Measurements from ENCODE around the gene GBF1.

The GBF1 gene

DNA sequence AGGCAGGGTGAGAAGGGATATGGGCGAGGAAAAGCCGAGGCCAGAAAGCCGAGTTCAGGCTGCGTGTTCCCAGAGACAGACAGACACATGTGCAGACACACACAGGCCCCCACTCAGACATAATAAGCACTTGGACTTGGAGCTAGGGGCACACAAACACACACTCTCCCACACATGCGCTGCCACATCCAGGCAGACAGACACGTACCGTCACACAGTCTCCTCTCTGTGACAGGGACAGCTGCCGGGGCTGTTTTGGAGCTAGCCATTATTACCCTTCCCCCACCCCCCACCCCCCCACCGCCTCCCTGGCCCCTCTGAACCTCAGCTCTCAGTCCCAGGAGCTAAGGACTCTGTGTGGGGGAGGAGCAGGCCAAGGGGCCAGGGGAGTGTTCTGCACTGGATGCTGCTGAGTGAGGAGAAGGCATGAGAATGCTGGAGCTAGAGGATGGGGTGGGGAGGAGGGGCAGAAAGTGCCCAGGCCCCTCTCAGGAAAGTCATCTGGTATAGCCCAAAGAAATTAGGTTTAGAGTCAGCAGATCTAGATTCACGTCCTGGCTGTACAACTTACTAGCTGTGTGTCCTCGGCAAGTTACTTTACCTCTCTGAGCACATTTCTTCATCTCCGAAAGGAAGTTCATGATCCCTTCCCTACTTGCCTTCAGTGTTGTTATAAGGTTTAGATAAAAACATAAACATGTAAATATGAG, 10.3 kb upstream of the GBF1 start:
- no peak overlapping the region for H3K4me3 ChIP-seq (ENCODE audit: low read depth, low read length)
- TF ChIP-seq, protein P1, sequence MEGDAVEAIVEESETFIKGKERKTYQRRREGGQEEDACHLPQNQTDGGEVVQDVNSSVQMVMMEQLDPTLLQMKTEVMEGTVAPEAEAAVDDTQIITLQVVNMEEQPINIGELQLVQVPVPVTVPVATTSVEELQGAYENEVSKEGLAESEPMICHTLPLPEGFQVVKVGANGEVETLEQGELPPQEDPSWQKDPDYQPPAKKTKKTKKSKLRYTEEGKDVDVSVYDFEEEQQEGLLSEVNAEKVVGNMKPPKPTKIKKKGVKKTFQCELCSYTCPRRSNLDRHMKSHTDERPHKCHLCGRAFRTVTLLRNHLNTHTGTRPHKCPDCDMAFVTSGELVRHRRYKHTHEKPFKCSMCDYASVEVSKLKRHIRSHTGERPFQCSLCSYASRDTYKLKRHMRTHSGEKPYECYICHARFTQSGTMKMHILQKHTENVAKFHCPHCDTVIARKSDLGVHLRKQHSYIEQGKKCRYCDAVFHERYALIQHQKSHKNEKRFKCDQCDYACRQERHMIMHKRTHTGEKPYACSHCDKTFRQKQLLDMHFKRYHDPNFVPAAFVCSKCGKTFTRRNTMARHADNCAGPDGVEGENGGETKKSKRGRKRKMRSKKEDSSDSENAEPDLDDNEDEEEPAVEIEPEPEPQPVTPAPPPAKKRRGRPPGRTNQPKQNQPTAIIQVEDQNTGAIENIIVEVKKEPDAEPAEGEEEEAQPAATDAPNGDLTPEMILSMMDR (IDR thresholded peaks at IDR 0.05; ENCODE audit: low read depth, low read length, missing control alignments): no peak
- DNase-seq (ENCODE audit: low read depth): no peak

DNA sequence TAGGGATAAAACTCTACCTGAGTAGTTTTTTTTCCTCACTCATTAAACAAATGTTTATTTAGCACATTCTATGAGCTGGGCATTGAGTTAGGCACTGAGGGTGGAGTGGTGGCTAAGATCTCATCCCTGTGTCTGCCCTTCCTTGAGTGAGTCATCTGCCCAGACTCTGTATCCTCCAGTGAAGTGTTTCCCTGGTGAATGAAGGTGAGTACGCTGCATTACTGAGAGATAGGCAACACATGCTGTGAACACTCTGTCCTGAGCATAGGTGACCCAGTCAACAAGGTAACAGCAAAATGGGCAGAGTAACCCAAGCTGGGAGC, 9.8 kb upstream of the GBF1 start:
- no peak for DNase-seq (ENCODE audit: low read depth)
- TF ChIP-seq, protein P1 (IDR thresholded peaks at IDR 0.05; ENCODE audit: low read depth, low read length, missing control alignments): no peak
- H3K4me3 ChIP-seq (ENCODE audit: low read depth, low read length): no peak overlapping the region

DNA sequence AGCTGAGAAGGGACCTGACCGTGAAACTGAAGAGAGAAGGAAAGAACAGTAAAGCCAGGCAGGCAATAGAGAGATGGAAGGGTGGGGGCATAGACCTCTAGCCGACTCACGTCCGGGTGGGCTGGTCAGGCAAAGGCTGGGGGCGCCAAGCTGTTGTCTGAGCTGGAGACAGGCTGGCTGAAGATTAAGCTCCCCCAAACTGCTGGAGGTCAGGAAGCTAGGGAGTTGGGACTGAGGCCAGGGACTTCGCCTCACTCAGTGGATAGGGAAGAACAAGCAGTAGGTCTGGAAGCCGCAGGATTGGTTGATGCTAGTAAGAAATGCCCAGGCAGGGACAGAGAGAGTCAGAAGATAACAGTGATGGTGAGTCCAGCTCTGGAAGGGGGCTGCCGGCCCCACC, 9.3 kb upstream of the GBF1 start:
- DNase-seq (ENCODE audit: low read depth): no peak
- TF ChIP-seq, protein P1 (IDR thresholded peaks at IDR 0.05; ENCODE audit: low read depth, low read length, missing control alignments): no peak
- H3K4me3 ChIP-seq (ENCODE audit: low read depth, low read length): no peak overlapping the region

DNA sequence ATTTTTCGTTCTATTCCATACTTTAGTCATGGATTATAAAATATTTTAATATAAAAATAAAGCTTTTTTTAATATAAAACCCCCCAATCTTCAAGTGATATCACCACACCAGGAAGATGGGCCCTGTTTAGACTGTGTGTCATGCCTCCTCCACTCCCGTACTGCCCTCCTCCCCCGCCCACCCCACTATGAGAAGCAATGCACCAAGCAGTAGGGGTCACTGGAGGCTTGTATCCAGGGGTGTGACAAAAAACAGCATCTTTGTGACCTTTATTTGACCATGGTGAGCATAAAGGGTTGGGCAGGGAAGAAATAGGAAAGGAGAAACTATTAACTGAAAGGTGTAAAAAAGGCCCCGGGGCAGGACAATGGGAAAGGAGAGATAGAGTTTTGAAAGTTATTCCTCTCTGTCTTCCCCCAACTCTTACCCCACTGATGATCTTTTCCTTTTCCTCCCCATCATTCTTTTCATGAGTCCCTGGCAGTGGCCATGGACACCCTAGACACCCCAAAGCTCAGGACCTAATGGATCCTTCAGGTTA, 7.5 kb upstream of the GBF1 start:
- DNase-seq (ENCODE audit: low read depth): no peak
- no peak overlapping the region for H3K4me3 ChIP-seq (ENCODE audit: low read depth, low read length)
- TF ChIP-seq, protein P1 (IDR thresholded peaks at IDR 0.05; ENCODE audit: low read depth, low read length, missing control alignments): no peak

DNA sequence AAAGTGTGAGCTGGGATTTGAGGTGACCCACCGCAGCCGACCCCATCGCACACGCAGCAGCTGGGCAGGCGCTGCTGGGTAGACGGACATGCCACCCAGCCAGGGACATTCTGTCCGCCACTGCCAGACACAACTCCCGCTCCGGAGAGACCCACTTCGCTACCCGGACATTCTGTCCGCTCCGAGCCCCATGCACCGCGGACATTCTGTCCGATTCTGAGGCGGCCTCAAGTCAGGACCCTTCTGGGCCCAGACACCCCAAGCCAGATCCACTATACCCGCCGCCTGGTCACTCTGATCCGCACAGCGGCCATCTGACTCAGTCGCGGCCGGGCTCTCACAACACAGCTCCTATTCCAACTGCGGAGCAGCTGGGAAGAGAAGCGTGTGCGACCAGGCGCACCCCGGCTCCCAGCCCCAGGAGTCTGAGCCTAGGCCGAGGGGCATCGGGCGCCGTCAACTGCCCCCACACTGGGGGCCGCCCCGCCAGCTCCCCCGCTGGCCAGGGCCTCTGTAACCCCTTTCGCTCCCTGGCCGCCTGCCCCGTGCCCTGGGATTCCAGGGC, 4.8 kb upstream of the GBF1 start:
- H3K4me3 ChIP-seq (ENCODE audit: low read depth, low read length): no peak overlapping the region
- TF ChIP-seq, protein P1 (IDR thresholded peaks at IDR 0.05; ENCODE audit: low read depth, low read length, missing control alignments): no peak
- no peak for DNase-seq (ENCODE audit: low read depth)

DNA sequence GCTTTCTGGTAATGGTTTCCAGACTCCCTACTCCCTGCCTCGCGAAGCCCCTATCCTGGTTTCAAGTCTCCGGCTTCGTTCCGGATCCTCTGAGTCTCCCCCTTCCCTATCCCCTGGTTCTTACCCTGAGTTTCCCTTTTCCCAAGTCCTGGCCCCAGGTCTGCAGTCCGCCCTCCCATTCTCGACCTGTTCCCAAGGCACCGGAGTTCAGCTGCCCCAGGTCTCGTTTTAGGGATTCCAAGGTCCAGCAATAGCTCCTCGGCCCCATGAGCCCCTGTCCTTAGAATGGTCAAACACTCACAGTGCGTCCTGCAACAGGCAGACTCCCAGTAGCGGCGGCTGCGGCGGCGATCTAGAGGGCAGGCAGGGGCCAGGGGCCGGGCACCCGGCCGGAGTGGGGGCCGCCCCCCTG, 4.3 kb upstream of the GBF1 start:
- H3K4me3 ChIP-seq (ENCODE audit: low read depth, low read length): peak overlapping the region; percentile 46
- TF ChIP-seq, protein P1 (IDR thresholded peaks at IDR 0.05; ENCODE audit: low read depth, low read length, missing control alignments): no peak
- no peak for DNase-seq (ENCODE audit: low read depth)
